Activated T-cell treated with anti-CD3 and anti-CD28 coated beads, Interleukin-2, amount 50 U/mL, for 72 hours (primary cell): ENCODE results near the gene AP3D1. TPM values are rescaled to one million over a fixed set of nuclear protein-coding genes. Genes with fewer than 3 reads are reported as not detected.

Experiments
- ATAC-seq, 2 donors: fragments of 150-1000 bp; cut with Tn5 transposase; replicated peaks in 1 of 2; 2 replicates each; pipeline ENCODE4 v1.10.0; 2021; ENCODE audit warnings: moderate library complexity in 2 of 2, mild to moderate bottlenecking in 1 of 2
- DNase-seq, 2 donors: peaks; one replicate each; pipeline ENCODE4 v3.0.0; 2021 to 2022; ENCODE audit warnings: mixed read lengths in 1 of 2
- H3K27ac Mint-ChIP-seq: one replicate; pipeline ENCODE4 v1.8.0; 2022; ENCODE audit warnings: mild to moderate bottlenecking, moderate library complexity, mixed read lengths
- H3K27me3 Mint-ChIP-seq: one replicate; pipeline ENCODE4 v1.8.0; 2022; ENCODE audit warnings: low read depth, mixed read lengths
- H3K36me3 Mint-ChIP-seq, 2 donors: one replicate each; pipeline ENCODE4 v1.8.0; 2022; ENCODE audit warnings: mixed read lengths in 2 of 2, mild to moderate bottlenecking in 1 of 2; ENCODE audit not compliant: insufficient read depth in 2 of 2
- H3K4me1 Mint-ChIP-seq: one replicate; pipeline ENCODE4 v1.8.0; 2022; ENCODE audit warnings: low read depth, mixed read lengths
- H3K4me3 Mint-ChIP-seq, 2 donors: one replicate each; pipeline ENCODE4 v1.8.0; 2022; ENCODE audit warnings: mild to moderate bottlenecking in 2 of 2, mixed read lengths in 2 of 2, moderate library complexity in 2 of 2
- H3K9me3 Mint-ChIP-seq, 2 donors: one replicate each; pipeline ENCODE4 v1.8.0; 2022; ENCODE audit warnings: mixed read lengths in 2 of 2
- total RNA-seq, 2 donors: library from RNA; stranded (reverse); gene quantifications; one replicate each; pipeline ENCODE4 v1.2.3, GENCODE V29; 2022

AP3D1 gene
- total RNA-seq, 2 donors from 2014 or later: 111 to 114 TPM

DNA sequence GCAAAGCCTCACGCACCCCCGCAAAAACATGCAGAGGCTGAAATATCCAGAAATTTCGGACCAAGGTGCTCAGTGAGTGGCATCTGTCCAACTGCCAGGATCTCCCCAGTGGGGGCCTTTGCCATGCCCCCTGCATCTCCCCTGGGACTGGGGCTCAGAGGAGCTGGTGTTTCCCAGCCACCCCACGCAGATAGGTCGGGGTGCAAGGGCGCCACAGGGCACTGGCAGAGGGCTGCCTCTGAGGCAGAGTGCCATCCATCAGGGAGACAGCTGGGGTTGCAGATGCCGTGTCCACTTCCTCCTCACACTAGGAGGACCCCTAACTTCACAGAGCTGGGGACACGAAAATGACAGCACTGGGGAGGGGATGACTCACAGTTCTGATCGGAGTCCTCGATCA lies 28.4 kb downstream of the AP3D1 start:
- no peak for DNase-seq
- Mint-ChIP-seq H3K27me3 (no peaks in the 10 kb centered on the region), H3K4me1 (no peaks in the 10 kb centered on the region), H3K9me3 (no peaks in the 10 kb centered on the region), H3K36me3 (peaks cover 2 to 9% of the 10 kb centered on the region in 2 donors), H3K27ac (no peak overlapping the region), H3K4me3 (no peak overlapping the region)
- ATAC-seq: no peak

DNA sequence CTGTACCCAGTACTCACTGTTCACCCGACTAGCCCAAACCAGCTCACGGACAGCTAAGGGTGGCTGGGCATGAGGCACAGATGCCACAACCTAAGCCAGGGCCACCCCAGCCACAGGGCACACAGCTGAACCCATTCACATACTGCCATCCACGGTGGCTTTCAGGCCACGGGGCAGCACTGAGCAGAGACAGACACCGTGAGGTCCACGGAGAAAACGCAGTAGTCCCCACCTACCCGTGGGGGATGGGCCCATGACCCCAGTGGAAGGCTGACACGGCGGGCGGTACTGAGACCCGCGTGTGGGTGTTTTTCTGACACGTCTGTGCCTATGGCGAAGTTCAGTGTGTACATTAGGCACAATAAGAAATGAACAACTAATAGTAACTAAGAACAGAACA lies 29.1 kb downstream of the AP3D1 start:
- ATAC-seq: no peak
- H3K27me3 Mint-ChIP-seq: no peaks in the 10 kb centered on the region
- no peak overlapping the region for H3K4me3 Mint-ChIP-seq
- H3K9me3 Mint-ChIP-seq: no peaks in the 10 kb centered on the region
- no peak overlapping the region for H3K27ac Mint-ChIP-seq
- H3K4me1 Mint-ChIP-seq: no peaks in the 10 kb centered on the region
- no peak for DNase-seq
- peaks cover 2 to 11% of the 10 kb centered on the region in 2 donors for H3K36me3 Mint-ChIP-seq

DNA sequence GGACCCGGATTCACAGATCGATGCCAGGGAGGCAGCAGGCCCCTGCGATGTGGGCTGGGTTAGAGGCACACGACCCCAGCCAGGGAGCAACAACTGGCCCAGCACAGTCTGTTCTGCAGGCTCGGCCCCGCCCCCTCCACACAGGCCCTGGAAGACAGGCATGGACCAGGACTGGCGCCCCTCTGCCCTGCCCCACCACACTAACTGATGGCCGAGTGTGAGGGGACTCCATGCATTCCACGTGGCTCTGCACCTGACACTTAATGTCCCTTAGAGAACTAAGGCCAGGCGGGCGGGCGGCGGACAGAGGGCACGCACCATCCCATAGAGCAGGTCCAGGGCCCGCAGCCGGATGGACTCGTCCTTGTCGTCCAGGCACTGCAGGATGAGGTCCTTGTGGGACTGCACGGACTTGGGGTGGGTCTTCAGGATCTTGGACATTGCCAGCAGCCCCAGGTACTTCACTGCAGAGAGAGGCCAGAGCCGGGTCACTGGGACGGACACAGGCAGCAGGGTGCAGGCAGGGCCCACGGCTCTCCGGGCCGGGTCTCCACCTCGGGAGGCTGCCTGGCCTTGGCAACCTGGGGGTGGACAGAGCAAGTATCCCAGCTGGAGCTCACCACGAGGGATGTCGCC lies 29.8 kb downstream of the AP3D1 start:
- DNase-seq (no peak), ATAC-seq (no peak)
- Mint-ChIP-seq H3K27me3 (no peaks in the 10 kb centered on the region), H3K36me3 (peaks cover 2 to 11% of the 10 kb centered on the region in 2 donors), H3K4me3 (no peak overlapping the region), H3K27ac (no peak overlapping the region), H3K9me3 (no peaks in the 10 kb centered on the region), H3K4me1 (no peaks in the 10 kb centered on the region)

DNA sequence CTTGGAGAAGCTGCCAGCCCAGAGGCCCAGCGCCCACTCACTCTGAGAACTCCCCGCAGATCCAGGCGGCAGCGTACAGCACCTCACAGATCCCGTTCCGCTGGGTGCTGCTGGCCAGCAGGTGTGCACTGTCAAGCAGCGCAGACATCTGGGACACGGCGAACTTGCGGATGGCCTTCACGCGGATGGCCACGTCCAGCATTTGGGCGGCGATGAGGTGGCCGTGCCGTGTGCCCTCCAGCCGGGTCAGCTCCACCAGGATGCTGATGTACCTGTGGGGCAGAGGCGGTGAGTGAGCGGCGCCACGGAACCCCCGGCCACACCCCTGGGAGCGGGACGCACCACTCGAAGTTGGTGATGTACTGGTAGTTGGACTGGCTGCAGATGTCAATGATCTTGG lies 30.5 kb downstream of the AP3D1 start:
- Mint-ChIP-seq H3K36me3 (peaks cover 2 to 11% of the 10 kb centered on the region in 2 donors), H3K4me1 (no peaks in the 10 kb centered on the region), H3K9me3 (no peaks in the 10 kb centered on the region), H3K27me3 (no peaks in the 10 kb centered on the region), H3K4me3 (no peak overlapping the region), H3K27ac (no peak overlapping the region)
- no peak for DNase-seq
- no peak for ATAC-seq

DNA sequence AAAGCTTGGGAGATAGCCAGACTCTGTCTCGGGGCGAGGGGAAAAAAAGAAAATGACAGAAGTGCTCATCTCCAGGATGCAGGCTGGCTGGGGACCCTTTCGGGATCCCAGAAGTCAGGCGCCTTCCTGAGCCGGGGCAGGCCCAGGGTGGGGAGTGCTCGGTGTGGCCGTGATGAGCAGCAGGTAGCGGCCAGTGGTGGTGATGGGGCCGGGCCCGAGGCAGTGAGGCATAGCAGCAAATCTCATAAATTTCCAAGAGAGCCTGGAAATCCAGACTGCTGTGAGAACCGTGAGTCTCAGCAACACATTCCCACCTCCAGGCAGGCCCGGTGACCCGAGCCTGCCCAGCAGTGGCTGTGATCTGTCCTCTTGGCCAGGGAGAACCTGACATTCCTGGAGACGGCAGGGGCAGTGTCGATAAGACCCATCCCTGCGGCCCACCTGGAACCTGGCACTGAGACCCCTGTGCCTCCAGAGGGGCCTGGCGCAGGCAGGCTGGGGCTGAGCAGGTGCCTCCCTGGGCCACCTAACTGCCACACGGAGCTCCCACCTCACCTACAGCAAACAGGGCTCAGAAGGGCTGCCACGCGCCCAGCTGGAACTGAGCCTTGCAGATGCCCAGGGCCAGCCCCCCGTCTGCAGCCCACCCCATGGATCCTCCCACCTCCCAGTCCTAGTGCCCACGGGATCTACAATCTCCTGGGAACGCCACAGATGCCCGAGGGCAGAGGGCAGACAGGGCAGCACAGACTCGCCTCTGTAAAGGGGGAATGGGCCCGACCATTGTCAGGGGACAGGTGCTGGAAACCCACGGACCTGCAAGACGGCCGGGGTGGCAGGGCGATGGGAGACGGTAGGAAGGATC lies 31.2 kb downstream of the AP3D1 start:
- H3K4me1 Mint-ChIP-seq: no peaks in the 10 kb centered on the region
- no peaks in the 10 kb centered on the region for H3K27me3 Mint-ChIP-seq
- H3K36me3 Mint-ChIP-seq: peaks cover 3 to 13% of the 10 kb centered on the region in 2 donors
- no peak overlapping the region for H3K27ac Mint-ChIP-seq
- no peak overlapping the region for H3K4me3 Mint-ChIP-seq
- DNase-seq (no peak), ATAC-seq (no peak)
- no peaks in the 10 kb centered on the region for H3K9me3 Mint-ChIP-seq

DNA sequence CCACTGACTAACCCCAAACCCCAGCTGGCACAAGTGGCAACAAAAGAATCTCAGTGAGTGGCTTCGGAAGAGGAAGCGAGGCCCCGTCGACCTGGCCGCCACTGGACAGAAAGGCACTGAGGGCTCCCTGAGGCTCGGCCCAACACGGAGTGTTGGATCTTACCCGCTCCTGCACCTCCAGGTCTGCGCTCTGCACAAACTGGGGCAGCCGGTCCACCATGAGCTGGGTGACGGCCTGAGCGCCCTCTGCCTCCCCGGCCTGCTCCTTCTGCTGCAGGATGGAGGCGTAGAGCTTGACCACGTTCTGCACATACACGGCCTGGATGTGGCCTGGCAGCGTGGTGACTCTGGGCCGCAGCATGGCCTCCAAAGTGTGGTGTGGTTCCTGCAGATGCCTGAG lies 32.9 kb downstream of the AP3D1 start:
- no peaks in the 10 kb centered on the region for H3K27me3 Mint-ChIP-seq
- no peak for DNase-seq
- H3K36me3 Mint-ChIP-seq: peaks cover 4 to 15% of the 10 kb centered on the region in 2 donors
- no peaks in the 10 kb centered on the region for H3K4me1 Mint-ChIP-seq
- ATAC-seq: no peak
- H3K27ac Mint-ChIP-seq: no peak overlapping the region
- no peak overlapping the region for H3K4me3 Mint-ChIP-seq
- H3K9me3 Mint-ChIP-seq: no peaks in the 10 kb centered on the region

GRCh38 chr19:2117215-2117960 lies 34.0 kb downstream of the AP3D1 start:
- H3K4me3 Mint-ChIP-seq: no peak overlapping the region
- DNase-seq (no peak), ATAC-seq (no peak)
- H3K27me3 Mint-ChIP-seq: no peaks in the 10 kb centered on the region
- no peaks in the 10 kb centered on the region for H3K4me1 Mint-ChIP-seq
- H3K36me3 Mint-ChIP-seq: peaks cover 4 to 15% of the 10 kb centered on the region in 2 donors
- H3K27ac Mint-ChIP-seq: no peak overlapping the region
- H3K9me3 Mint-ChIP-seq: no peaks in the 10 kb centered on the region

- Mint-ChIP-seq H3K36me3 (peaks cover 4 to 15% of the 10 kb centered on the region in 2 donors), H3K4me3 (no peak overlapping the region), H3K4me1 (no peaks in the 10 kb centered on the region), H3K27me3 (no peaks in the 10 kb centered on the region), H3K27ac (no peak overlapping the region), H3K9me3 (no peaks in the 10 kb centered on the region)
- DNase-seq (no peak), ATAC-seq (no peak)
Measured at GRCh38 chr19:2116507-2116906, 34.9 kb downstream of the AP3D1 start.

- Mint-ChIP-seq H3K36me3 (peaks cover 4 to 16% of the 10 kb centered on the region in 2 donors), H3K27me3 (no peaks in the 10 kb centered on the region), H3K4me1 (no peaks in the 10 kb centered on the region), H3K27ac (no peak overlapping the region), H3K4me3 (no peak overlapping the region), H3K9me3 (no peaks in the 10 kb centered on the region)
- no peak for ATAC-seq
- no peak for DNase-seq
Measured at GRCh38 chr19:2115911-2116426, 35.4 kb downstream of the AP3D1 start.

GRCh38 chr19:2115324-2115723 lies 36.0 kb downstream of the AP3D1 start:
- no peak for ATAC-seq
- Mint-ChIP-seq H3K4me1 (no peaks in the 10 kb centered on the region), H3K9me3 (no peaks in the 10 kb centered on the region), H3K27ac (no peak overlapping the region), H3K27me3 (no peaks in the 10 kb centered on the region), H3K36me3 (peaks cover 4 to 16% of the 10 kb centered on the region in 2 donors), H3K4me3 (no peak overlapping the region)
- no peak for DNase-seq

- Mint-ChIP-seq H3K27me3 (no peaks in the 10 kb centered on the region), H3K4me1 (no peaks in the 10 kb centered on the region), H3K9me3 (no peaks in the 10 kb centered on the region), H3K4me3 (no peak overlapping the region), H3K27ac (no peak overlapping the region), H3K36me3 (peaks cover 4 to 16% of the 10 kb centered on the region in 2 donors)
- DNase-seq (no peak), ATAC-seq (no peak)
Measured at GRCh38 chr19:2114821-2115220, 36.5 kb downstream of the AP3D1 start.

- no peaks in the 10 kb centered on the region for H3K4me1 Mint-ChIP-seq
- H3K9me3 Mint-ChIP-seq: no peaks in the 10 kb centered on the region
- H3K36me3 Mint-ChIP-seq: peaks cover 4 to 16% of the 10 kb centered on the region in 2 donors
- no peak overlapping the region for H3K4me3 Mint-ChIP-seq
- H3K27me3 Mint-ChIP-seq: no peaks in the 10 kb centered on the region
- no peak for ATAC-seq
- no peak overlapping the region for H3K27ac Mint-ChIP-seq
- no peak for DNase-seq
Measured at GRCh38 chr19:2114218-2114617, 37.1 kb downstream of the AP3D1 start.
